Endothelial cell of umbilical vein (primary cell): ENCODE measurements around the gene EIF2AK3.

Experiments
- EZH2 ChIP-seq: IDR thresholded peaks from 2 replicates; pipeline ENCODE4 v1.6.1; 2012; ENCODE audit warnings: borderline replicate concordance, low read depth, mild to moderate bottlenecking, moderate library complexity, low read length, inconsistent platforms; ENCODE audit not compliant: severe bottlenecking
- POLR2A ChIP-seq: IDR thresholded peaks from 2 replicates; pipeline ENCODE4 v1.6.1; 2012; ENCODE audit warnings: low read depth, mild to moderate bottlenecking, control low read depth, low read length

- TF ChIP-seq EZH2 (no peak), POLR2A (no peak)
Observed at GRCh38 chr2:88659538-88659915, 32.3 kb upstream of the EIF2AK3 start.
